Naive thymus-derived CD4-positive, alpha-beta T cell (primary cell): Measurements from ENCODE around the gene SNX27. TPM values are rescaled to one million over a fixed set of nuclear protein-coding genes. Genes with fewer than 3 reads are reported as not detected.
"Not testable (repeated sequence)": the region's sequence is repeated elsewhere in the genome, so short reads cannot be mapped to it uniquely, and the experiment has no call there.

ENCODE experiments used
- ATAC-seq: fragments of 150-1000 bp; cut with Tn5 transposase; 2 replicates; pipeline ENCODE4 v1.10.0; 2021; ENCODE audit warnings: mild to moderate bottlenecking, moderate library complexity
- CTCF ChIA-PET: fragments of 350-600 bp; sonication (Branson Sonifier 250); formaldehyde crosslinking; loops from one replicate; lab custom pipeline; 2021; ENCODE audit warnings: antibody characterized with exemption; lab: Charles Lee
- POLR2A ChIA-PET: fragments of 350-600 bp; sonication (Branson Sonifier 250); formaldehyde crosslinking; loops from one replicate; lab custom pipeline; 2021; ENCODE audit warnings: antibody characterized with exemption, inconsistent platforms; lab: Charles Lee
- DNase-seq, 9 donors: peaks; one replicate each; pipeline versions ENCODE4 v3.0.0 to v3.0.0-alpha.2; 2020 to 2022; ENCODE audit warnings: mixed read lengths in 1 of 9
- H3K27ac ChIP-seq: one replicate; pipeline ENCODE4 v1.7.0; 2013; ENCODE audit warnings: mild to moderate bottlenecking, low read depth, low read length, moderate library complexity
- H3K27me3 ChIP-seq, 2 donors: one replicate each; pipeline ENCODE4 v1.7.0; 2013; ENCODE audit warnings: low read length in 2 of 2, mild to moderate bottlenecking in 2 of 2, moderate library complexity in 2 of 2; ENCODE audit not compliant: control insufficient read depth in 2 of 2, insufficient read depth in 2 of 2
- H3K36me3 ChIP-seq, 3 experiments: 1 replicate in 2 of 3; 2 replicates in 1 of 3; pipeline ENCODE4 v1.7.0; 2013; ENCODE audit warnings: low read length in 3 of 3, mild to moderate bottlenecking in 3 of 3, moderate library complexity in 1 of 3; ENCODE audit not compliant: insufficient read depth in 3 of 3, control insufficient read depth in 2 of 3
- H3K4me1 ChIP-seq, 2 donors: one replicate each; pipeline ENCODE4 v1.7.0; 2013; ENCODE audit warnings: low read length in 2 of 2, mild to moderate bottlenecking in 2 of 2, moderate library complexity in 1 of 2; ENCODE audit not compliant: control insufficient read depth in 2 of 2, insufficient read depth in 2 of 2
- H3K4me3 ChIP-seq: 2 replicates; pipeline ENCODE4 v1.7.0; 2013; ENCODE audit warnings: mild to moderate bottlenecking, low read length
- H3K9me3 ChIP-seq, 3 experiments: 1 replicate in 2 of 3; 2 replicates in 1 of 3; pipeline ENCODE4 v1.7.0; 2013; ENCODE audit warnings: low read length in 3 of 3; ENCODE audit not compliant: control insufficient read depth in 2 of 3
- H3K27ac Mint-ChIP-seq, 9 donors: one replicate each; pipeline ENCODE4 v1.8.0; 2020 to 2022; ENCODE audit warnings: mixed read lengths in 9 of 9, mild to moderate bottlenecking in 8 of 9, moderate library complexity in 5 of 9, inconsistent platforms in 2 of 9
- H3K27me3 Mint-ChIP-seq, 5 donors: one replicate each; pipeline ENCODE4 v1.8.0; 2021 to 2022; ENCODE audit warnings: mixed read lengths in 5 of 5, mild to moderate bottlenecking in 1 of 5
- H3K36me3 Mint-ChIP-seq, 5 donors: one replicate each; pipeline ENCODE4 v1.8.0; 2020 to 2022; ENCODE audit warnings: mixed read lengths in 5 of 5, mild to moderate bottlenecking in 3 of 5, inconsistent platforms in 1 of 5
- H3K4me1 Mint-ChIP-seq, 7 donors: one replicate each; pipeline ENCODE4 v1.8.0; 2020 to 2022; ENCODE audit warnings: mixed read lengths in 7 of 7, mild to moderate bottlenecking in 3 of 7, inconsistent platforms in 1 of 7
- H3K4me3 Mint-ChIP-seq, 10 donors: one replicate each; pipeline ENCODE4 v1.8.0; 2020 to 2022; ENCODE audit warnings: mild to moderate bottlenecking in 10 of 10, mixed read lengths in 10 of 10, moderate library complexity in 6 of 10, inconsistent platforms in 2 of 10
- H3K9me3 Mint-ChIP-seq, 11 donors: one replicate each; pipeline ENCODE4 v1.8.0; 2020 to 2022; ENCODE audit warnings: mixed read lengths in 11 of 11, mild to moderate bottlenecking in 4 of 11, inconsistent platforms in 1 of 11, moderate library complexity in 1 of 11
- intact Hi-C, 2 donors: fragments of 100-400 bp; cut with micrococcal nuclease; formaldehyde crosslinking; loops; one replicate each; pipeline ENCODE4 v1.15.1; 2023
- polyA plus RNA-seq, 2 donors: library from polyadenylated mRNA; unstranded; fragments of 300-500 nt; fragmentation: Illumina TruSeq; gene quantifications; one replicate each; pipeline ENCODE4 v1.2.3, GENCODE V29; 2021
- total RNA-seq, 6 experiments: library from RNA in 5 of 6; stranded (reverse) in 5 of 6; gene quantifications; 1 replicate in 5 of 6; 2 replicates in 1 of 6; pipeline ENCODE4 v1.2.3 and lab custom pipeline; 2021 to 2026

The SNX27 gene
- total and polyA plus RNA-seq, 7 experiments from 2014 or later = 11.7 to 42.1 (median 28.5) TPM

GRCh38 chr1:151594143-151594625 is 17.7 kb upstream of the SNX27 start:
- no peak overlapping the region for H3K4me3 ChIP-seq
- intact Hi-C loops = loop anchor here (1.0 to 5.0 kb wide), 10 partner anchors 17 to 418 kb away; partner anchors contain the start of gene RIIAD1 (in 1 of the 2)
- Mint-ChIP-seq H3K4me1 (peaks cover 2 to 17% (median 11%) of the 10 kb centered on the region in 7 donors), H3K27ac (peak overlapping the region in 8 of 9 donors; percentile 22 to 84 (median 61)), H3K4me3 (peak overlapping the region; percentile 18 to 83 (median 77)), H3K9me3 (peaks cover 0 to 10% (median 4%) of the 10 kb centered on the region in 11 donors), H3K36me3 (peaks cover 0 to 5% (median 0%) of the 10 kb centered on the region in 5 donors), H3K27me3 (peaks cover 0 to 27% (median 8%) of the 10 kb centered on the region in 5 donors)
- peak; percentile 99 for ATAC-seq
- no peaks in the 10 kb centered on the region for H3K27me3 ChIP-seq
- POLR2A ChIA-PET = interaction anchor here (0.7 to 1.1 kb wide), 2 partner anchors 16 to 295 kb away, joined by 3 to 4 read pairs; no protein-coding TSS in a partner anchor
- H3K9me3 ChIP-seq = no peaks in the 10 kb centered on the region
- DNase-seq = peak; percentile 67 to 89 (median 84)
- H3K27ac ChIP-seq = no peak overlapping the region
- CTCF ChIA-PET = interaction anchor here (0.6 to 2.0 kb wide), 16 partner anchors 11 to 402 kb away, joined by 3 to 22 read pairs (median 4); no protein-coding TSS in a partner anchor
- H3K36me3 ChIP-seq = no peaks in the 10 kb centered on the region
- peaks cover 0 to 6% of the 10 kb centered on the region in 2 donors for H3K4me1 ChIP-seq

- no peak for DNase-seq
- no peak overlapping the region for H3K4me3 ChIP-seq
- Mint-ChIP-seq H3K27ac (no peak overlapping the region), H3K4me1 (peaks cover 2 to 17% (median 11%) of the 10 kb centered on the region in 7 donors), H3K27me3 (peaks cover 0 to 16% (median 0%) of the 10 kb centered on the region in 5 donors), H3K9me3 (no peaks in the 10 kb centered on the region), H3K4me3 (peak overlapping the region in 1 of 10 donors; percentile 39), H3K36me3 (no peaks in the 10 kb centered on the region)
- H3K27ac ChIP-seq = no peak overlapping the region
- H3K4me1 ChIP-seq = peaks cover 0 to 6% of the 10 kb centered on the region in 2 donors
- ChIA-PET POLR2A (no interaction called here), CTCF (interaction anchor here (0.9 to 1.3 kb wide), 2 partner anchors 126 to 152 kb away, joined by 3 to 4 read pairs; no protein-coding TSS in a partner anchor)
- no peaks in the 10 kb centered on the region for H3K9me3 ChIP-seq
- no peaks in the 10 kb centered on the region for H3K27me3 ChIP-seq
- intact Hi-C loops = no loop called here
- no peak for ATAC-seq
- H3K36me3 ChIP-seq = no peaks in the 10 kb centered on the region
These were observed 15.5 kb upstream of the SNX27 start for GRCh38 chr1:151596166-151596953.

GRCh38 chr1:151602550-151602949 is 9.3 kb upstream of the SNX27 start:
- H3K4me1 Mint-ChIP-seq, CTCF ChIA-PET, H3K27me3 ChIP-seq, POLR2A ChIA-PET, H3K4me3 ChIP-seq, H3K27ac Mint-ChIP-seq, H3K27ac ChIP-seq, H3K36me3 Mint-ChIP-seq, H3K4me3 Mint-ChIP-seq, ATAC-seq, intact Hi-C loops, H3K4me1 ChIP-seq, H3K9me3 ChIP-seq, DNase-seq, H3K36me3 ChIP-seq, H3K9me3 Mint-ChIP-seq: not testable (repeated sequence)
- peaks cover 0 to 22% (median 12%) of the 10 kb centered on the region in 5 donors for H3K27me3 Mint-ChIP-seq

- no peaks in the 10 kb centered on the region for H3K4me1 ChIP-seq
- peaks cover 0 to 4% (median 0%) of the 10 kb centered on the region in 7 donors for H3K4me1 Mint-ChIP-seq
- ATAC-seq = no peak
- no peak overlapping the region for H3K27ac Mint-ChIP-seq
- ChIA-PET CTCF (interaction anchor here (0.7 kb wide), 1 partner anchor 75 kb away, joined by 3 read pairs; no protein-coding TSS in a partner anchor), POLR2A (no interaction called here)
- no peaks in the 10 kb centered on the region for H3K9me3 ChIP-seq
- no peaks in the 10 kb centered on the region for H3K27me3 ChIP-seq
- H3K36me3 Mint-ChIP-seq = no peaks in the 10 kb centered on the region
- DNase-seq = no peak
- peaks cover 5 to 27% (median 17%) of the 10 kb centered on the region in 5 donors for H3K27me3 Mint-ChIP-seq
- no peak overlapping the region for H3K4me3 ChIP-seq
- H3K4me3 Mint-ChIP-seq = no peak overlapping the region
- intact Hi-C loops = no loop called here
- no peaks in the 10 kb centered on the region for H3K36me3 ChIP-seq
- no peaks in the 10 kb centered on the region for H3K9me3 Mint-ChIP-seq
- H3K27ac ChIP-seq = no peak overlapping the region
These were observed 7.6 kb upstream of the SNX27 start for GRCh38 chr1:151604291-151604690.

GRCh38 chr1:151606384-151606783 is 5.5 kb upstream of the SNX27 start:
- no peak overlapping the region for H3K27ac ChIP-seq
- H3K36me3 ChIP-seq = no peaks in the 10 kb centered on the region
- H3K4me1 ChIP-seq = peaks cover 0 to 1% of the 10 kb centered on the region in 2 donors
- Mint-ChIP-seq H3K9me3 (no peaks in the 10 kb centered on the region), H3K27ac (peak overlapping the region in 1 of 9 donors; percentile 79), H3K4me1 (peaks cover under 1 to 4% (median 2%) of the 10 kb centered on the region in 7 donors), H3K36me3 (no peaks in the 10 kb centered on the region), H3K4me3 (no peak overlapping the region), H3K27me3 (peaks cover 5 to 27% (median 17%) of the 10 kb centered on the region in 5 donors)
- CTCF ChIA-PET = no interaction called here
- POLR2A ChIA-PET = no interaction called here
- DNase-seq = no peak
- H3K27me3 ChIP-seq = no peaks in the 10 kb centered on the region
- H3K4me3 ChIP-seq = no peak overlapping the region
- intact Hi-C loops = no loop called here
- H3K9me3 ChIP-seq = no peaks in the 10 kb centered on the region
- ATAC-seq = no peak

GRCh38 chr1:151606857-151607256 is 5.0 kb upstream of the SNX27 start:
- intact Hi-C loops = no loop called here
- Mint-ChIP-seq H3K9me3 (no peaks in the 10 kb centered on the region), H3K4me1 (peaks cover 4 to 7% (median 6%) of the 10 kb centered on the region in 7 donors), H3K36me3 (no peaks in the 10 kb centered on the region), H3K4me3 (no peak overlapping the region), H3K27ac (no peak overlapping the region), H3K27me3 (peaks cover 5 to 27% (median 17%) of the 10 kb centered on the region in 5 donors)
- ATAC-seq = no peak
- no peak overlapping the region for H3K27ac ChIP-seq
- ChIA-PET CTCF (no interaction called here), POLR2A (no interaction called here)
- no peak overlapping the region for H3K4me3 ChIP-seq
- no peaks in the 10 kb centered on the region for H3K27me3 ChIP-seq
- DNase-seq = no peak
- H3K4me1 ChIP-seq = peaks cover 0 to 4% of the 10 kb centered on the region in 2 donors
- H3K9me3 ChIP-seq = no peaks in the 10 kb centered on the region
- H3K36me3 ChIP-seq = peaks cover 0 to 1% (median 0%) of the 10 kb centered on the region in 3 experiments
